ENCODE measurements around the gene APRT. TPM values are rescaled to one million over a fixed set of nuclear protein-coding genes. Genes with fewer than 3 reads are reported as not detected.

The APRT gene
- total RNA-seq, 1 donor from 2014 or later: 153 TPM

GRCh38 chr16:88783391-88784073, 28.2 kb downstream of the APRT start:
- FAIRE-seq: no peak
- no peak for TF ChIP-seq CTCF (IDR thresholded peaks at IDR 0.05; ENCODE audit: insufficient read depth, low read length, severe bottlenecking)
- Histone ChIP-seq H3K36me3 (ENCODE audit: control insufficient read depth, insufficient read depth, low read length) (peaks cover 3% of the 10 kb centered on the region), H3K4me3 (ENCODE audit: low read depth, low read length) (peak overlapping the region; percentile 47), H3K27me3 (ENCODE audit: control insufficient read depth, insufficient read depth, low read length) (no peaks in the 10 kb centered on the region)
- peak; percentile 35 for DNase-seq (ENCODE audit: low read depth)

GRCh38 chr16:88782454-88783390, 29.0 kb downstream of the APRT start:
- Histone ChIP-seq H3K27me3 (ENCODE audit: control insufficient read depth, insufficient read depth, low read length) (no peaks in the 10 kb centered on the region), H3K4me3 (ENCODE audit: low read depth, low read length) (peak overlapping the region; percentile 47), H3K36me3 (ENCODE audit: control insufficient read depth, insufficient read depth, low read length) (peaks cover 4% of the 10 kb centered on the region)
- TF ChIP-seq CTCF (IDR thresholded peaks at IDR 0.05; ENCODE audit: insufficient read depth, low read length, severe bottlenecking): no peak
- DNase-seq (ENCODE audit: low read depth): peak; percentile 90
- FAIRE-seq: no peak

- DNase-seq (ENCODE audit: low read depth) (no peak), FAIRE-seq (no peak)
- Histone ChIP-seq H3K36me3 (ENCODE audit: control insufficient read depth, insufficient read depth, low read length) (peaks cover 10% of the 10 kb centered on the region), H3K27me3 (ENCODE audit: control insufficient read depth, insufficient read depth, low read length) (no peaks in the 10 kb centered on the region), H3K4me3 (ENCODE audit: low read depth, low read length) (no peak overlapping the region)
- TF ChIP-seq CTCF (IDR thresholded peaks at IDR 0.05; ENCODE audit: insufficient read depth, low read length, severe bottlenecking): no peak
Observed at GRCh38 chr16:88781140-88782077, 30.3 kb downstream of the APRT start.

GRCh38 chr16:88780142-88781062, 31.3 kb downstream of the APRT start:
- DNase-seq (ENCODE audit: low read depth) (no peak), FAIRE-seq (no peak)
- Histone ChIP-seq H3K27me3 (ENCODE audit: control insufficient read depth, insufficient read depth, low read length) (no peaks in the 10 kb centered on the region), H3K4me3 (ENCODE audit: low read depth, low read length) (no peak overlapping the region), H3K36me3 (ENCODE audit: control insufficient read depth, insufficient read depth, low read length) (peaks cover 10% of the 10 kb centered on the region)
- no peak for TF ChIP-seq CTCF (IDR thresholded peaks at IDR 0.05; ENCODE audit: insufficient read depth, low read length, severe bottlenecking)
